Measurements from ENCODE around the gene RERE.

- TF ChIP-seq CTCF (IDR thresholded peaks at IDR 0.05; ENCODE audit: insufficient read depth, low read length, poor library complexity, severe bottlenecking), result no peak
- TF ChIP-seq EZH2phosphoT487 (conservative IDR thresholded peaks at IDR 0.05; ENCODE audit: low read length), result no peak
Measured at GRCh38 chr1:8312235-8313218, 504.9 kb downstream of the RERE start.

All from SU-DHL-6 (cell line).